Naive thymus-derived CD4-positive, alpha-beta T cell (primary cell): ENCODE measurements around the gene PNPO. TPM values are rescaled to one million over a fixed set of nuclear protein-coding genes. Genes with fewer than 3 reads are reported as not detected.

ENCODE experiments used
- ATAC-seq: fragments of 150-1000 bp; cut with Tn5 transposase; 2 replicates; pipeline ENCODE4 v1.10.0; 2021; ENCODE audit warnings: mild to moderate bottlenecking, moderate library complexity
- CTCF ChIA-PET: fragments of 350-600 bp; sonication (Branson Sonifier 250); formaldehyde crosslinking; loops from one replicate; lab custom pipeline; 2021; ENCODE audit warnings: antibody characterized with exemption; lab: Charles Lee
- POLR2A ChIA-PET: fragments of 350-600 bp; sonication (Branson Sonifier 250); formaldehyde crosslinking; loops from one replicate; lab custom pipeline; 2021; ENCODE audit warnings: antibody characterized with exemption, inconsistent platforms; lab: Charles Lee
- DNase-seq, 9 donors: peaks; one replicate each; pipeline versions ENCODE4 v3.0.0 to v3.0.0-alpha.2; 2020 to 2022; ENCODE audit warnings: mixed read lengths in 1 of 9
- H3K27ac ChIP-seq: one replicate; pipeline ENCODE4 v1.7.0; 2013; ENCODE audit warnings: mild to moderate bottlenecking, low read depth, low read length, moderate library complexity
- H3K27me3 ChIP-seq, 2 donors: one replicate each; pipeline ENCODE4 v1.7.0; 2013; ENCODE audit warnings: low read length in 2 of 2, mild to moderate bottlenecking in 2 of 2, moderate library complexity in 2 of 2; ENCODE audit not compliant: control insufficient read depth in 2 of 2, insufficient read depth in 2 of 2
- H3K36me3 ChIP-seq, 3 experiments: 1 replicate in 2 of 3; 2 replicates in 1 of 3; pipeline ENCODE4 v1.7.0; 2013; ENCODE audit warnings: low read length in 3 of 3, mild to moderate bottlenecking in 3 of 3, moderate library complexity in 1 of 3; ENCODE audit not compliant: insufficient read depth in 3 of 3, control insufficient read depth in 2 of 3
- H3K4me1 ChIP-seq, 2 donors: one replicate each; pipeline ENCODE4 v1.7.0; 2013; ENCODE audit warnings: low read length in 2 of 2, mild to moderate bottlenecking in 2 of 2, moderate library complexity in 1 of 2; ENCODE audit not compliant: control insufficient read depth in 2 of 2, insufficient read depth in 2 of 2
- H3K4me3 ChIP-seq: 2 replicates; pipeline ENCODE4 v1.7.0; 2013; ENCODE audit warnings: mild to moderate bottlenecking, low read length
- H3K9me3 ChIP-seq, 3 experiments: 1 replicate in 2 of 3; 2 replicates in 1 of 3; pipeline ENCODE4 v1.7.0; 2013; ENCODE audit warnings: low read length in 3 of 3; ENCODE audit not compliant: control insufficient read depth in 2 of 3
- H3K27ac Mint-ChIP-seq, 9 donors: one replicate each; pipeline ENCODE4 v1.8.0; 2020 to 2022; ENCODE audit warnings: mixed read lengths in 9 of 9, mild to moderate bottlenecking in 8 of 9, moderate library complexity in 5 of 9, inconsistent platforms in 2 of 9
- H3K27me3 Mint-ChIP-seq, 5 donors: one replicate each; pipeline ENCODE4 v1.8.0; 2021 to 2022; ENCODE audit warnings: mixed read lengths in 5 of 5, mild to moderate bottlenecking in 1 of 5
- H3K36me3 Mint-ChIP-seq, 5 donors: one replicate each; pipeline ENCODE4 v1.8.0; 2020 to 2022; ENCODE audit warnings: mixed read lengths in 5 of 5, mild to moderate bottlenecking in 3 of 5, inconsistent platforms in 1 of 5
- H3K4me1 Mint-ChIP-seq, 7 donors: one replicate each; pipeline ENCODE4 v1.8.0; 2020 to 2022; ENCODE audit warnings: mixed read lengths in 7 of 7, mild to moderate bottlenecking in 3 of 7, inconsistent platforms in 1 of 7
- H3K4me3 Mint-ChIP-seq, 10 donors: one replicate each; pipeline ENCODE4 v1.8.0; 2020 to 2022; ENCODE audit warnings: mild to moderate bottlenecking in 10 of 10, mixed read lengths in 10 of 10, moderate library complexity in 6 of 10, inconsistent platforms in 2 of 10
- H3K9me3 Mint-ChIP-seq, 11 donors: one replicate each; pipeline ENCODE4 v1.8.0; 2020 to 2022; ENCODE audit warnings: mixed read lengths in 11 of 11, mild to moderate bottlenecking in 4 of 11, inconsistent platforms in 1 of 11, moderate library complexity in 1 of 11
- intact Hi-C, 2 donors: fragments of 100-400 bp; cut with micrococcal nuclease; formaldehyde crosslinking; loops; one replicate each; pipeline ENCODE4 v1.15.1; 2023
- polyA plus RNA-seq, 2 donors: library from polyadenylated mRNA; unstranded; fragments of 300-500 nt; fragmentation: Illumina TruSeq; gene quantifications; one replicate each; pipeline ENCODE4 v1.2.3, GENCODE V29; 2021
- total RNA-seq, 6 experiments: library from RNA in 5 of 6; stranded (reverse) in 5 of 6; gene quantifications; 1 replicate in 5 of 6; 2 replicates in 1 of 6; pipeline ENCODE4 v1.2.3 and lab custom pipeline; 2021 to 2026

Gene PNPO
- total and polyA plus RNA-seq, 7 experiments from 2014 or later, result 12.0 to 35.7 (median 16.2) TPM

GRCh38 chr17:47924785-47925677, 16.3 kb upstream of the PNPO start:
- intact Hi-C loops, result no loop called here
- Mint-ChIP-seq H3K4me3 (no peak overlapping the region), H3K9me3 (no peaks in the 10 kb centered on the region), H3K27ac (peak overlapping the region in 1 of 9 donors; percentile 26), H3K4me1 (peaks cover 0 to 4% (median 0%) of the 10 kb centered on the region in 7 donors), H3K27me3 (no peaks in the 10 kb centered on the region), H3K36me3 (peaks cover 16 to 42% (median 19%) of the 10 kb centered on the region in 5 donors)
- ATAC-seq (no peak), DNase-seq (no peak)
- no peaks in the 10 kb centered on the region for H3K4me1 ChIP-seq
- no peaks in the 10 kb centered on the region for H3K9me3 ChIP-seq
- H3K4me3 ChIP-seq, result no peak overlapping the region
- H3K36me3 ChIP-seq, result peaks cover 8 to 83% (median 21%) of the 10 kb centered on the region in 3 experiments
- H3K27ac ChIP-seq, result no peak overlapping the region
- no peaks in the 10 kb centered on the region for H3K27me3 ChIP-seq
- ChIA-PET POLR2A (no interaction called here), CTCF (interaction anchor here (1.2 kb wide), 1 partner anchor 22 kb away, joined by 4 read pairs; no protein-coding TSS in a partner anchor)

DNA sequence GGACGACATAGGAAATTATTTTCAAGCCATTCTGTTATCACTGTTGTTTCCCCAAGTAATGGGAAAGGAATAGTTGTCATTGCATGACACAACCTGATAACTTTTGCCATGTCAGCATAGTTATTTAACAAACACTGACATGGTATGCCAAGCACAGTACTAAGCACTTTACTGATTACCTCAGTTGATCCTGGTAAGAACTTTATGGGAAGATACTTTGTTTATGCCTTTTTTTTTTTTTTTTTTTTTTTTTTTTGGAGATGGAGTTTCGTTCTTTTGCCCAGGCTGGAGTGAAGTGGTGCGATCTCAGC, 15.7 kb upstream of the PNPO start:
- no peak overlapping the region for H3K4me3 Mint-ChIP-seq
- H3K4me3 ChIP-seq, result no peak overlapping the region
- H3K27me3 ChIP-seq, result no peaks in the 10 kb centered on the region
- DNase-seq (no peak), ATAC-seq (no peak)
- intact Hi-C loops, result no loop called here
- H3K27me3 Mint-ChIP-seq, result no peaks in the 10 kb centered on the region
- H3K36me3 ChIP-seq, result peaks cover 8 to 89% (median 23%) of the 10 kb centered on the region in 3 experiments
- POLR2A ChIA-PET, result no interaction called here
- no peaks in the 10 kb centered on the region for H3K4me1 ChIP-seq
- peaks cover 0 to 4% (median 0%) of the 10 kb centered on the region in 7 donors for H3K4me1 Mint-ChIP-seq
- H3K9me3 ChIP-seq, result no peaks in the 10 kb centered on the region
- CTCF ChIA-PET, result no interaction called here
- peak overlapping the region in 1 of 9 donors; percentile 26 for H3K27ac Mint-ChIP-seq
- H3K9me3 Mint-ChIP-seq, result no peaks in the 10 kb centered on the region
- H3K27ac ChIP-seq, result no peak overlapping the region
- H3K36me3 Mint-ChIP-seq, result peaks cover 16 to 46% (median 19%) of the 10 kb centered on the region in 5 donors

DNA sequence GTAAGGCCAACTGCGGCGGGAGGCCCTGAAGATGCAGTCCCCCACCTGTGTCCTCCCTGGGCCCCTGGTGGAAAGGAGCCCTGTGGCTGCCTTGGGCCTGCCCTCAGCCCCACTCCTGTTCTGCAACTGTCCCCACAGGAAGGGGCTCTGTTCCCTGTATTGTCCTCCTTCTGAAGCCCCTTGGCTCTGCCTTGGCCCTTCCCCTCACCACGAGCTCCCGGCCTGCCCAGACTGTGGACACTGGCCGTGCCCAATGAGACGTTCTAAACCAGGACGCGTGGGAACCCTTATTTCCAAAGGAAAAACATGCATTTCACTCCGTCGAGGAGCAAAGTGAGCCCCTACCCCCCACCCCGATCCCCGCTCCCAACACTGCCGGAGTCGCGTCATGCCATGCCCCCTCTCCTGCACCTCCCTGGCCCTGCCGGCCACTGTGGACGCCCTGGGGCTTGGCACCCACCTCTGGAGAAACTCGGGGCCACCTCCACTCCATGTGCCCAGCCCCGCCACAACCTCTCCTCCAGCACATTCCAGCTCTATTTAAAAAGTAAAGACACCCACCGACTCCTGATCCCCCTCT, 13.5 kb upstream of the PNPO start:
- Histone ChIP-seq H3K9me3 (no peaks in the 10 kb centered on the region), H3K27me3 (no peaks in the 10 kb centered on the region), H3K36me3 (peaks cover 8 to 77% (median 23%) of the 10 kb centered on the region in 3 experiments), H3K4me1 (no peaks in the 10 kb centered on the region), H3K4me3 (no peak overlapping the region), H3K27ac (no peak overlapping the region)
- DNase-seq (no peak), ATAC-seq (no peak)
- intact Hi-C loops, result no loop called here
- H3K36me3 Mint-ChIP-seq, result peaks cover 11 to 32% (median 17%) of the 10 kb centered on the region in 5 donors
- no peak overlapping the region for H3K4me3 Mint-ChIP-seq
- POLR2A ChIA-PET, result no interaction called here
- H3K27me3 Mint-ChIP-seq, result no peaks in the 10 kb centered on the region
- H3K27ac Mint-ChIP-seq, result no peak overlapping the region
- H3K4me1 Mint-ChIP-seq, result peaks cover 0 to 5% (median 0%) of the 10 kb centered on the region in 7 donors
- CTCF ChIA-PET, result no interaction called here
- H3K9me3 Mint-ChIP-seq, result no peaks in the 10 kb centered on the region

- no peaks in the 10 kb centered on the region for H3K27me3 ChIP-seq
- H3K4me1 ChIP-seq, result no peaks in the 10 kb centered on the region
- no peaks in the 10 kb centered on the region for H3K9me3 ChIP-seq
- no peaks in the 10 kb centered on the region for H3K27me3 Mint-ChIP-seq
- ChIA-PET CTCF (interaction anchor here (1.9 kb wide), 1 partner anchor 13 kb away, joined by 5 read pairs; the partner anchor contains the start of gene PNPO), POLR2A (interaction anchor here (0.7 kb wide), 1 partner anchor 92 kb away, joined by 4 read pairs; no protein-coding TSS in a partner anchor)
- H3K4me3 Mint-ChIP-seq, result no peak overlapping the region
- no peak overlapping the region for H3K4me3 ChIP-seq
- H3K36me3 ChIP-seq, result peaks cover 8 to 75% (median 23%) of the 10 kb centered on the region in 3 experiments
- intact Hi-C loops, result no loop called here
- no peak for DNase-seq
- H3K27ac Mint-ChIP-seq, result peak overlapping the region in 2 of 9 donors; percentile 76 to 89
- H3K36me3 Mint-ChIP-seq, result peaks cover 9 to 27% (median 14%) of the 10 kb centered on the region in 5 donors
- no peaks in the 10 kb centered on the region for H3K9me3 Mint-ChIP-seq
- no peak for ATAC-seq
- H3K27ac ChIP-seq, result no peak overlapping the region
- peaks cover 0 to 5% (median 0%) of the 10 kb centered on the region in 7 donors for H3K4me1 Mint-ChIP-seq
Measured at GRCh38 chr17:47928415-47928814, 13.0 kb upstream of the PNPO start.

GRCh38 chr17:47929218-47930000, 12.0 kb upstream of the PNPO start:
- ATAC-seq (no peak), DNase-seq (no peak)
- Histone ChIP-seq H3K4me3 (no peak overlapping the region), H3K4me1 (no peaks in the 10 kb centered on the region), H3K9me3 (no peaks in the 10 kb centered on the region), H3K27ac (no peak overlapping the region), H3K36me3 (peaks cover 8 to 65% (median 20%) of the 10 kb centered on the region in 3 experiments), H3K27me3 (no peaks in the 10 kb centered on the region)
- ChIA-PET POLR2A (interaction anchor here (0.7 kb wide), 1 partner anchor 93 kb away, joined by 4 read pairs; no protein-coding TSS in a partner anchor), CTCF (interaction anchor here (1.9 to 2.0 kb wide), 2 partner anchors 12 to 17 kb away, joined by 5 to 7 read pairs; partner anchors contain the start of gene PNPO)
- Mint-ChIP-seq H3K27me3 (no peaks in the 10 kb centered on the region), H3K9me3 (no peaks in the 10 kb centered on the region), H3K36me3 (peaks cover 9 to 27% (median 14%) of the 10 kb centered on the region in 5 donors), H3K4me3 (no peak overlapping the region), H3K27ac (no peak overlapping the region), H3K4me1 (peaks cover 0 to 5% (median 0%) of the 10 kb centered on the region in 7 donors)
- intact Hi-C loops, result no loop called here

- no peak for DNase-seq
Measured at GRCh38 chr17:47931848-47932247, 9.5 kb upstream of the PNPO start.

More at GRCh38 chr17:47931848-47932247, 9.5 kb upstream of the PNPO start:
- ChIA-PET POLR2A (no interaction called here), CTCF (interaction anchor here (0.7 to 1.2 kb wide), 2 partner anchors 17 to 128 kb away, joined by 3 to 4 read pairs; no protein-coding TSS in a partner anchor)
- Histone ChIP-seq H3K4me3 (no peak overlapping the region), H3K9me3 (no peaks in the 10 kb centered on the region), H3K27me3 (no peaks in the 10 kb centered on the region), H3K36me3 (peaks cover 6 to 41% (median 8%) of the 10 kb centered on the region in 3 experiments), H3K27ac (no peak overlapping the region), H3K4me1 (no peaks in the 10 kb centered on the region)
- no peaks in the 10 kb centered on the region for H3K9me3 Mint-ChIP-seq
- intact Hi-C loops, result no loop called here
- peaks cover 1 to 17% (median 6%) of the 10 kb centered on the region in 5 donors for H3K36me3 Mint-ChIP-seq
- H3K4me3 Mint-ChIP-seq, result no peak overlapping the region
- H3K27ac Mint-ChIP-seq, result peak overlapping the region in 4 of 9 donors; percentile 26 to 64 (median 59)
- H3K4me1 Mint-ChIP-seq, result peaks cover 0 to 9% (median 3%) of the 10 kb centered on the region in 7 donors
- no peak for ATAC-seq
- no peaks in the 10 kb centered on the region for H3K27me3 Mint-ChIP-seq
